Naive thymus-derived CD4-positive, alpha-beta T cell (primary cell): ENCODE measurements around the gene ZFAND4. TPM values are rescaled to one million over a fixed set of nuclear protein-coding genes. Genes with fewer than 3 reads are reported as not detected.
"Not testable (repeated sequence)": the region's sequence is repeated elsewhere in the genome, so short reads cannot be mapped to it uniquely, and the experiment has no call there.

Experiments
- ATAC-seq: fragments of 150-1000 bp; cut with Tn5 transposase; 2 replicates; pipeline ENCODE4 v1.10.0; 2021; ENCODE audit warnings: mild to moderate bottlenecking, moderate library complexity
- CTCF ChIA-PET: fragments of 350-600 bp; sonication (Branson Sonifier 250); formaldehyde crosslinking; loops from one replicate; lab custom pipeline; 2021; ENCODE audit warnings: antibody characterized with exemption; lab: Charles Lee
- POLR2A ChIA-PET: fragments of 350-600 bp; sonication (Branson Sonifier 250); formaldehyde crosslinking; loops from one replicate; lab custom pipeline; 2021; ENCODE audit warnings: antibody characterized with exemption, inconsistent platforms; lab: Charles Lee
- DNase-seq, 9 donors: peaks; one replicate each; pipeline versions ENCODE4 v3.0.0 to v3.0.0-alpha.2; 2020 to 2022; ENCODE audit warnings: mixed read lengths in 1 of 9
- H3K27ac ChIP-seq: one replicate; pipeline ENCODE4 v1.7.0; 2013; ENCODE audit warnings: mild to moderate bottlenecking, low read depth, low read length, moderate library complexity
- H3K27me3 ChIP-seq, 2 donors: one replicate each; pipeline ENCODE4 v1.7.0; 2013; ENCODE audit warnings: low read length in 2 of 2, mild to moderate bottlenecking in 2 of 2, moderate library complexity in 2 of 2; ENCODE audit not compliant: control insufficient read depth in 2 of 2, insufficient read depth in 2 of 2
- H3K36me3 ChIP-seq, 3 experiments: 1 replicate in 2 of 3; 2 replicates in 1 of 3; pipeline ENCODE4 v1.7.0; 2013; ENCODE audit warnings: low read length in 3 of 3, mild to moderate bottlenecking in 3 of 3, moderate library complexity in 1 of 3; ENCODE audit not compliant: insufficient read depth in 3 of 3, control insufficient read depth in 2 of 3
- H3K4me1 ChIP-seq, 2 donors: one replicate each; pipeline ENCODE4 v1.7.0; 2013; ENCODE audit warnings: low read length in 2 of 2, mild to moderate bottlenecking in 2 of 2, moderate library complexity in 1 of 2; ENCODE audit not compliant: control insufficient read depth in 2 of 2, insufficient read depth in 2 of 2
- H3K4me3 ChIP-seq: 2 replicates; pipeline ENCODE4 v1.7.0; 2013; ENCODE audit warnings: mild to moderate bottlenecking, low read length
- H3K9me3 ChIP-seq, 3 experiments: 1 replicate in 2 of 3; 2 replicates in 1 of 3; pipeline ENCODE4 v1.7.0; 2013; ENCODE audit warnings: low read length in 3 of 3; ENCODE audit not compliant: control insufficient read depth in 2 of 3
- H3K27ac Mint-ChIP-seq, 9 donors: one replicate each; pipeline ENCODE4 v1.8.0; 2020 to 2022; ENCODE audit warnings: mixed read lengths in 9 of 9, mild to moderate bottlenecking in 8 of 9, moderate library complexity in 5 of 9, inconsistent platforms in 2 of 9
- H3K27me3 Mint-ChIP-seq, 5 donors: one replicate each; pipeline ENCODE4 v1.8.0; 2021 to 2022; ENCODE audit warnings: mixed read lengths in 5 of 5, mild to moderate bottlenecking in 1 of 5
- H3K36me3 Mint-ChIP-seq, 5 donors: one replicate each; pipeline ENCODE4 v1.8.0; 2020 to 2022; ENCODE audit warnings: mixed read lengths in 5 of 5, mild to moderate bottlenecking in 3 of 5, inconsistent platforms in 1 of 5
- H3K4me1 Mint-ChIP-seq, 7 donors: one replicate each; pipeline ENCODE4 v1.8.0; 2020 to 2022; ENCODE audit warnings: mixed read lengths in 7 of 7, mild to moderate bottlenecking in 3 of 7, inconsistent platforms in 1 of 7
- H3K4me3 Mint-ChIP-seq, 10 donors: one replicate each; pipeline ENCODE4 v1.8.0; 2020 to 2022; ENCODE audit warnings: mild to moderate bottlenecking in 10 of 10, mixed read lengths in 10 of 10, moderate library complexity in 6 of 10, inconsistent platforms in 2 of 10
- H3K9me3 Mint-ChIP-seq, 11 donors: one replicate each; pipeline ENCODE4 v1.8.0; 2020 to 2022; ENCODE audit warnings: mixed read lengths in 11 of 11, mild to moderate bottlenecking in 4 of 11, inconsistent platforms in 1 of 11, moderate library complexity in 1 of 11
- intact Hi-C, 2 donors: fragments of 100-400 bp; cut with micrococcal nuclease; formaldehyde crosslinking; loops; one replicate each; pipeline ENCODE4 v1.15.1; 2023
- polyA plus RNA-seq, 2 donors: library from polyadenylated mRNA; unstranded; fragments of 300-500 nt; fragmentation: Illumina TruSeq; gene quantifications; one replicate each; pipeline ENCODE4 v1.2.3, GENCODE V29; 2021
- total RNA-seq, 6 experiments: library from RNA in 5 of 6; stranded (reverse) in 5 of 6; gene quantifications; 1 replicate in 5 of 6; 2 replicates in 1 of 6; pipeline ENCODE4 v1.2.3 and lab custom pipeline; 2021 to 2026

Gene ZFAND4
- total and polyA plus RNA-seq, 7 experiments from 2014 or later, result 21.4 to 33.2 (median 29.5) TPM

DNA sequence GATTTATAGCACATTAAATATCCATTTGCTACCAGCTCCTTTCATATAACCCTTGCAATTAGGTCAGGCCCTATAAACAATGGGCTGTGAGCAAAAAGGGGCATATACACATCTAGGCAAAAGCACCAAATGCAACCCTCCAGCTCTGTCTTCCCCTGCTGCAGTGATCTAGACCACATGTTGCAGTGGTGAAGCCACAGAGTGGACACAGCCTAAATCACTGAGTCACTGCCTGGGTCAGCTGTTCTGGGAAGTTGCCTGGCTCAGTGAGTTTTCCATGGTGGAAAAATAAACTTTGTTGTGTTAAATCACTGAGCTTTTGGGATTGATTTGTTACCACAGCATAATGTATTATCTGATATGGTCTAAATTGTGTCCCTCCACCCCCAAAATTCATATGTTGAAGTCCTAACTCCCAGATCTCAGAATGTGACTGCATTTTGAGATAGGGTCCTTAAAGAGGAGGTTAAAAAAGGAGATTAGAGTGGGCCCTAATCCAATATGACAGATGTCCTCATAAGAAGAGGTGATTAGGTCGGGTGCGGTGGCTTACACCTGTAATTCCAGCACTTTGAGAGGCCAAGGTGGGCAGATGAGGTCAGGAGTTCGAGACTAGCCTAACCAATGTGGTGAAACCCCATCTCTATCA lies 70.4 kb downstream of the ZFAND4 start:
- ATAC-seq (no peak), DNase-seq (no peak)
- Histone ChIP-seq H3K9me3 (no peaks in the 10 kb centered on the region), H3K27me3 (no peaks in the 10 kb centered on the region), H3K36me3 (no peaks in the 10 kb centered on the region), H3K4me3 (no peak overlapping the region), H3K27ac (no peak overlapping the region), H3K4me1 (no peaks in the 10 kb centered on the region)
- ChIA-PET CTCF (no interaction called here), POLR2A (interaction anchor here (0.6 to 0.7 kb wide), 2 partner anchors 11 to 18 kb away, joined by 3 read pairs; no protein-coding TSS in a partner anchor)
- Mint-ChIP-seq H3K27ac (peak overlapping the region in 1 of 9 donors; percentile 7), H3K36me3 (peaks cover 0 to 8% (median 0%) of the 10 kb centered on the region in 5 donors), H3K27me3 (peaks cover 7 to 28% (median 23%) of the 10 kb centered on the region in 5 donors), H3K4me1 (peaks cover 0 to 15% (median 9%) of the 10 kb centered on the region in 7 donors), H3K9me3 (peaks cover 0 to 10% (median 2%) of the 10 kb centered on the region in 11 donors), H3K4me3 (peak overlapping the region in 3 of 10 donors; percentile 10 to 63 (median 45))
- intact Hi-C loops, result no loop called here

GRCh38 chr10:45601254-45601930 lies 71.2 kb downstream of the ZFAND4 start:
- H3K27ac Mint-ChIP-seq, H3K36me3 Mint-ChIP-seq, H3K27me3 ChIP-seq, DNase-seq, ATAC-seq, intact Hi-C loops, H3K4me1 ChIP-seq, CTCF ChIA-PET, H3K36me3 ChIP-seq, H3K27ac ChIP-seq, H3K9me3 ChIP-seq, H3K4me3 ChIP-seq: not testable (repeated sequence)
- Mint-ChIP-seq H3K4me3 (peak overlapping the region in 6 of 10 donors; percentile 10 to 63 (median 35)), H3K27me3 (peaks cover 7 to 28% (median 23%) of the 10 kb centered on the region in 5 donors), H3K4me1 (peaks cover 0 to 15% (median 9%) of the 10 kb centered on the region in 7 donors), H3K9me3 (peaks cover 0 to 10% (median 2%) of the 10 kb centered on the region in 11 donors)
- POLR2A ChIA-PET, result interaction anchor here (0.6 to 0.7 kb wide), 2 partner anchors 10 to 17 kb away, joined by 3 read pairs; no protein-coding TSS in a partner anchor

DNA sequence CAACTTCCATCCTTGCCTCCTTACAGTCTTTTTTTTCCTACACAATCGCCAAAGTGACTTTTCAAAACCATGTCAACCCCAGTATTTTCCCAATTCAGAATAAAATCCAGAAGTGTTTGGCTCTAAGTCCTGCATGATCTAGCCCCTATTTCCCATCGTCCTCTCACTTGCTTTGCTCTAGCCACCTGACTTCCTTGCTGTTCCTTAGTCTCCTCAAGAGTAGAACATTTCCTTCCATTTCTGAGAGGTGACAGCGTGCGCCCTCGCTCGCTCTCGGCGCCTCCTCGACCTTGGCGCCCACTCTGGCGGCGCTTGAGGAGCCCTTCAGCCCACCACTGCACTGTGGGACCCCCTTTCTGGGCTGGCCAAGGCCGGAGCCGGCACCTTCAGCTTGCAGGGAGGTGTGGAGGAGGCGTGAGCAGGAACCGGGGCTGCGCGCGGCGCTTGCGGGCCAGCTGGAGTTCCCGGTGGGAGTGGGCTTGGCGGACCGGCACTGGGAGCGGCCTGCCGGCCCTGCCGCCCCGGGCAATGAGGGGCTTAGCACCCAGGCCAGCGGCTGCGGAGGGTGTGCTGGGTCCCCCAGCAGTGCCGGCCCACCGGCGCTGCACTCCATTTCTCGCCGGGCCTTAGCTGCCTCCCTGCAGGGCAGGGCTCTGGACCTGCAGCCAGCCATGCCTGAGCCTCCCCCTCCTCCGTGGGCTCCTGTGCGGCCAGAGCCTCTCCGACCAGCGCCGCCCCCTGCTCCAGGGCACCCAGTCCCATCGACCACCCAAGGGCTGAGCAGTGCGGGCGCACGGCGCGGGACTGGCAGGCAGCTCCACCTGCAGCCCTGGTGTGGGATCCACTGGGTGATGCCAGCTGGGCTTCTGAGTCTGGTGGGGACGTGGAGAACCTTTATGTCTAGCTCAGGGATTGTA lies 72.0 kb downstream of the ZFAND4 start:
- ATAC-seq, CTCF ChIA-PET, DNase-seq, POLR2A ChIA-PET, H3K27me3 ChIP-seq, intact Hi-C loops, H3K9me3 ChIP-seq, H3K4me1 ChIP-seq, H3K4me3 ChIP-seq, H3K27ac Mint-ChIP-seq, H3K36me3 ChIP-seq, H3K27ac ChIP-seq, H3K36me3 Mint-ChIP-seq: not testable (repeated sequence)
- peaks cover 10 to 28% (median 23%) of the 10 kb centered on the region in 5 donors for H3K27me3 Mint-ChIP-seq
- peak overlapping the region in 7 of 10 donors; percentile 1 to 63 (median 24) for H3K4me3 Mint-ChIP-seq
- peaks cover 0 to 10% (median 2%) of the 10 kb centered on the region in 11 donors for H3K9me3 Mint-ChIP-seq
- H3K4me1 Mint-ChIP-seq, result peaks cover 0 to 19% (median 13%) of the 10 kb centered on the region in 7 donors

DNA sequence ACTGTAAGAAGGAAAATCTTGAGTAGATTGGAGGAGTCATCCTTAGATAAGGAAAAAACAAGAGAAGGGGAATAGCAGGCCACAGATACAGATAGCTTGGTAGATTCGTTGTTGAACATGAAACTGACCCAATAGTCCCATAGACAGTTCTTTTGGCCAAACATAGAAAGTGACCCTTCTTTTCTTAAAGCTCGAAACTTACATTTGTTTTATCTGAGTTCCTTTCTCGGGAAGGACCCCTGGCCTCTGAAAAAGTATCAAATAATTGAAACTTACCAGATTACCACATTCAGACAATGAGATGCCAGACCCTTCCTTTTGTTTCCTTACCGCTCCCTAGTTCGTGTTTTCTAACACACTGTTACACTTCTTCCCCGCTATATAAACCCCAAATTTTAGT lies 72.9 kb downstream of the ZFAND4 start:
- no peak for DNase-seq
- ATAC-seq, result no peak
- no peak overlapping the region for H3K27ac Mint-ChIP-seq
- intact Hi-C loops, result loop anchor here (10.0 kb wide), 3 partner anchors 375 to 595 kb away; partner anchors contain the start of genes TIMM23 (in 1 of the 2) and ZNF22 (in 1 of the 2)
- peaks cover 13 to 28% (median 23%) of the 10 kb centered on the region in 5 donors for H3K27me3 Mint-ChIP-seq
- H3K9me3 ChIP-seq, result no peaks in the 10 kb centered on the region
- CTCF ChIA-PET, result no interaction called here
- no peaks in the 10 kb centered on the region for H3K36me3 Mint-ChIP-seq
- H3K27ac ChIP-seq, result no peak overlapping the region
- no peak overlapping the region for H3K4me3 Mint-ChIP-seq
- no peaks in the 10 kb centered on the region for H3K36me3 ChIP-seq
- H3K4me3 ChIP-seq, result no peak overlapping the region
- H3K4me1 ChIP-seq, result no peaks in the 10 kb centered on the region
- POLR2A ChIA-PET, result no interaction called here
- peaks cover 0 to 26% (median 20%) of the 10 kb centered on the region in 7 donors for H3K4me1 Mint-ChIP-seq
- H3K27me3 ChIP-seq, result no peaks in the 10 kb centered on the region
- peaks cover 0 to 10% (median 2%) of the 10 kb centered on the region in 11 donors for H3K9me3 Mint-ChIP-seq

- Histone ChIP-seq H3K27me3 (no peaks in the 10 kb centered on the region), H3K4me1 (no peaks in the 10 kb centered on the region), H3K27ac (no peak overlapping the region), H3K9me3 (no peaks in the 10 kb centered on the region), H3K4me3 (no peak overlapping the region), H3K36me3 (no peaks in the 10 kb centered on the region)
- DNase-seq (no peak), ATAC-seq (no peak)
- ChIA-PET CTCF (no interaction called here), POLR2A (no interaction called here)
- H3K9me3 Mint-ChIP-seq, result peaks cover 0 to 10% (median 2%) of the 10 kb centered on the region in 11 donors
- peaks cover 0 to 27% (median 22%) of the 10 kb centered on the region in 7 donors for H3K4me1 Mint-ChIP-seq
- peaks cover 12 to 28% (median 23%) of the 10 kb centered on the region in 5 donors for H3K27me3 Mint-ChIP-seq
- no peaks in the 10 kb centered on the region for H3K36me3 Mint-ChIP-seq
- intact Hi-C loops, result loop anchor here (10.0 kb wide), 3 partner anchors 376 to 594 kb away; partner anchors contain the start of genes TIMM23 (in 1 of the 2) and ZNF22 (in 1 of the 2)
- H3K4me3 Mint-ChIP-seq, result no peak overlapping the region
- no peak overlapping the region for H3K27ac Mint-ChIP-seq
Observed at GRCh38 chr10:45599021-45599603, 73.5 kb downstream of the ZFAND4 start.

GRCh38 chr10:45596526-45596925 lies 76.0 kb downstream of the ZFAND4 start:
- H3K4me1 Mint-ChIP-seq, result peaks cover 25 to 48% (median 41%) of the 10 kb centered on the region in 7 donors
- Histone ChIP-seq H3K4me3 (no peak overlapping the region), H3K27ac (no peak overlapping the region), H3K9me3 (no peaks in the 10 kb centered on the region), H3K36me3 (no peaks in the 10 kb centered on the region), H3K27me3 (no peaks in the 10 kb centered on the region), H3K4me1 (peaks cover 11 to 18% of the 10 kb centered on the region in 2 donors)
- POLR2A ChIA-PET, result no interaction called here
- ATAC-seq (no peak), DNase-seq (no peak)
- H3K36me3 Mint-ChIP-seq, result peaks cover 0 to 9% (median 4%) of the 10 kb centered on the region in 5 donors
- no peak overlapping the region for H3K4me3 Mint-ChIP-seq
- peaks cover 11 to 22% (median 18%) of the 10 kb centered on the region in 5 donors for H3K27me3 Mint-ChIP-seq
- peak overlapping the region in 1 of 9 donors; percentile 6 for H3K27ac Mint-ChIP-seq
- CTCF ChIA-PET, result no interaction called here
- intact Hi-C loops, result loop anchor here (10.0 kb wide), 3 partner anchors 378 to 592 kb away; partner anchors contain the start of genes TIMM23 (in 1 of the 2) and ZNF22 (in 1 of the 2)
- peaks cover 0 to 10% (median 2%) of the 10 kb centered on the region in 11 donors for H3K9me3 Mint-ChIP-seq
